ENCODE measurements around the gene ERLEC1.

Gene ERLEC1

GRCh38 chr2:53777134-53777533 lies 9.7 kb upstream of the ERLEC1 start:
- TF ChIP-seq FOXM1 (IDR thresholded peaks at IDR 0.05; ENCODE audit: borderline replicate concordance): no peak
- TF ChIP-seq SUZ12 (IDR thresholded peaks at IDR 0.05): no peak
- TF ChIP-seq SP1 (IDR thresholded peaks at IDR 0.05): no peak
- TF ChIP-seq HDGF (IDR thresholded peaks at IDR 0.05; ENCODE audit: borderline replicate concordance): no peak
- TF ChIP-seq FOXA1 (IDR thresholded peaks at IDR 0.05): no peak
- no peak for TF ChIP-seq ARNT (IDR thresholded peaks at IDR 0.05)
- no peak for TF ChIP-seq ELF4 (IDR thresholded peaks at IDR 0.05)
- no peak for TF ChIP-seq PKNOX1 (IDR thresholded peaks at IDR 0.05)
- TF ChIP-seq TARDBP (IDR thresholded peaks at IDR 0.05): no peak
- no peak for TF ChIP-seq LEF1 (IDR thresholded peaks at IDR 0.05; ENCODE audit: borderline replicate concordance)
- TF ChIP-seq NFRKB (IDR thresholded peaks at IDR 0.05): no peak
- TF ChIP-seq ZNF384 (IDR thresholded peaks at IDR 0.05): no peak
- no peak for TF ChIP-seq BHLHE40 (IDR thresholded peaks at IDR 0.05; ENCODE audit: borderline replicate concordance)
- TF ChIP-seq CTBP1 (IDR thresholded peaks at IDR 0.05; ENCODE audit: borderline replicate concordance): no peak
- no peak for TF ChIP-seq L3MBTL2 (conservative IDR thresholded peaks at IDR 0.05)
- TF ChIP-seq FOXK2 (IDR thresholded peaks at IDR 0.05): no peak
- ChIA-PET CTCF (no interaction called here), POLR2A (interaction anchor here (1.7 to 2.0 kb wide), 2 partner anchors 9 to 10 kb away, joined by 14 to 16 read pairs; partner anchors contain the start of genes ASB3, CHAC2 and ERLEC1)
- DNase-seq (ENCODE audit: extremely low spot score): no peak

- ChIA-PET POLR2A (no interaction called here), CTCF (no interaction called here)
- TF ChIP-seq HDGF (IDR thresholded peaks at IDR 0.05; ENCODE audit: borderline replicate concordance): no peak
- TF ChIP-seq FOXM1 (IDR thresholded peaks at IDR 0.05; ENCODE audit: borderline replicate concordance): no peak
- TF ChIP-seq LEF1 (IDR thresholded peaks at IDR 0.05; ENCODE audit: borderline replicate concordance): no peak
- TF ChIP-seq ELF4 (IDR thresholded peaks at IDR 0.05): no peak
- no peak for TF ChIP-seq FOXA1 (IDR thresholded peaks at IDR 0.05)
- TF ChIP-seq TARDBP (IDR thresholded peaks at IDR 0.05): no peak
- no peak for TF ChIP-seq BHLHE40 (IDR thresholded peaks at IDR 0.05; ENCODE audit: borderline replicate concordance)
- TF ChIP-seq L3MBTL2 (conservative IDR thresholded peaks at IDR 0.05): no peak
- TF ChIP-seq SUZ12 (IDR thresholded peaks at IDR 0.05): no peak
- TF ChIP-seq FOXK2 (IDR thresholded peaks at IDR 0.05): no peak
- TF ChIP-seq PKNOX1 (IDR thresholded peaks at IDR 0.05): no peak
- TF ChIP-seq ZNF384 (IDR thresholded peaks at IDR 0.05): no peak
- TF ChIP-seq ARNT (IDR thresholded peaks at IDR 0.05): no peak
- no peak for TF ChIP-seq SP1 (IDR thresholded peaks at IDR 0.05)
- TF ChIP-seq CTBP1 (IDR thresholded peaks at IDR 0.05; ENCODE audit: borderline replicate concordance): no peak
- no peak for TF ChIP-seq NFRKB (IDR thresholded peaks at IDR 0.05)
- DNase-seq (ENCODE audit: extremely low spot score): no peak
These were observed 8.2 kb upstream of the ERLEC1 start for GRCh38 chr2:53778536-53779162.

DNA sequence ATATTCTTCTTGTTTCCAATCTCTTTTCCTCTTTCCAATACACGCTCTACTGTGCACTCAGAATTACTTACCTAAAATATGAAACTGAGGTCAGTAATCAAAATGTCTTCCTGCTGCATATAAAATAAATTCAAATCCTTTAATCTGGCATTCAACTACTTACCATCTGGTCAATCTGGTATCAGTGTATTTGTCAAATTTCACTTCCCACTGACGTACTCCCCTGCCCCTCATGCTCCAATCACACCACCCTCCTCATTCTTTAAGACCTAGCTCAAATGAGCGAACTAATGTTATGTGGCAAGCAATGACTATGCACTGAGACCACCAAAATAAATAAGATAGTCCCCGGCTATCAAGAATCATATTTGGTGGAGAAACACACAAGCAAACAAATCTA lies 6.8 kb upstream of the ERLEC1 start:
- TF ChIP-seq FOXK2 (IDR thresholded peaks at IDR 0.05) (no peak), FOXA1 (IDR thresholded peaks at IDR 0.05) (no peak), ELF4 (IDR thresholded peaks at IDR 0.05) (no peak), PKNOX1 (IDR thresholded peaks at IDR 0.05) (no peak), L3MBTL2 (conservative IDR thresholded peaks at IDR 0.05) (no peak), SP1 (IDR thresholded peaks at IDR 0.05) (no peak), SUZ12 (IDR thresholded peaks at IDR 0.05) (no peak), HDGF (IDR thresholded peaks at IDR 0.05; ENCODE audit: borderline replicate concordance) (no peak), NFRKB (IDR thresholded peaks at IDR 0.05) (no peak), BHLHE40 (IDR thresholded peaks at IDR 0.05; ENCODE audit: borderline replicate concordance) (no peak), ZNF384 (IDR thresholded peaks at IDR 0.05) (no peak), LEF1 (IDR thresholded peaks at IDR 0.05; ENCODE audit: borderline replicate concordance) (no peak), TARDBP (IDR thresholded peaks at IDR 0.05) (no peak), CTBP1 (IDR thresholded peaks at IDR 0.05; ENCODE audit: borderline replicate concordance) (no peak), ARNT (IDR thresholded peaks at IDR 0.05) (no peak), FOXM1 (IDR thresholded peaks at IDR 0.05; ENCODE audit: borderline replicate concordance) (no peak)
- ChIA-PET CTCF (interaction anchor here (0.7 kb wide), 1 partner anchor 287 kb away, joined by 3 read pairs; no protein-coding TSS in a partner anchor), POLR2A (interaction anchor here (1.7 kb wide), 1 partner anchor 12 kb away, joined by 8 read pairs; the partner anchor contains the start of gene CHAC2)
- DNase-seq (ENCODE audit: extremely low spot score): no peak

- no peak for TF ChIP-seq HDGF (IDR thresholded peaks at IDR 0.05; ENCODE audit: borderline replicate concordance)
- CTCF ChIA-PET: no interaction called here
- POLR2A ChIA-PET: no interaction called here
- DNase-seq (ENCODE audit: extremely low spot score): no peak
These were observed 4.2 kb upstream of the ERLEC1 start for GRCh38 chr2:53782676-53783075.

GRCh38 chr2:53784436-53784835 lies 2.4 kb upstream of the ERLEC1 start:
- CTCF ChIA-PET: no interaction called here
- POLR2A ChIA-PET: interaction anchor here (1.2 kb wide), 1 partner anchor 17 kb away, joined by 6 read pairs; the partner anchor contains the start of gene CHAC2
- DNase-seq (ENCODE audit: extremely low spot score): no peak
- no peak for TF ChIP-seq L3MBTL2 (conservative IDR thresholded peaks at IDR 0.05)
- TF ChIP-seq FOXM1 (IDR thresholded peaks at IDR 0.05; ENCODE audit: borderline replicate concordance): no peak
- no peak for TF ChIP-seq PKNOX1 (IDR thresholded peaks at IDR 0.05)
- TF ChIP-seq FOXK2 (IDR thresholded peaks at IDR 0.05): no peak
- no peak for TF ChIP-seq TARDBP (IDR thresholded peaks at IDR 0.05)
- no peak for TF ChIP-seq SP1 (IDR thresholded peaks at IDR 0.05)
- TF ChIP-seq NFRKB (IDR thresholded peaks at IDR 0.05): no peak
- TF ChIP-seq ELF4 (IDR thresholded peaks at IDR 0.05): no peak
- TF ChIP-seq SUZ12 (IDR thresholded peaks at IDR 0.05): no peak
- TF ChIP-seq LEF1 (IDR thresholded peaks at IDR 0.05; ENCODE audit: borderline replicate concordance): no peak
- TF ChIP-seq BHLHE40 (IDR thresholded peaks at IDR 0.05; ENCODE audit: borderline replicate concordance): no peak
- TF ChIP-seq CTBP1 (IDR thresholded peaks at IDR 0.05; ENCODE audit: borderline replicate concordance): no peak
- no peak for TF ChIP-seq ARNT (IDR thresholded peaks at IDR 0.05)
- TF ChIP-seq ZNF384 (IDR thresholded peaks at IDR 0.05): no peak

Measured in HEK293T (cell line).